Subcutaneous adipose tissue (tissue), 4 donors: Measurements from ENCODE around the gene IRF7. TPM values are rescaled to one million over a fixed set of nuclear protein-coding genes. Genes with fewer than 3 reads are reported as not detected.

Source experiments
- CTCF ChIP-seq: fragments of 450-650 bp; IDR thresholded peaks from one replicate; pipeline ENCODE4 v1.5.1; 2016; ENCODE audit warnings: low read depth, mild to moderate bottlenecking, control low read depth, antibody characterized with exemption, moderate library complexity
- total RNA-seq, 4 donors: library from RNA; depleted of rRNA; stranded (reverse); fragments of >200 nt; gene quantifications; one replicate each; pipeline ENCODE4 v1.1.0, GENCODE V29; 2016

The IRF7 gene
- total RNA-seq, 4 donors from 2014 or later = 3.6 to 40.9 (median 17.0) TPM

- no peak for TF ChIP-seq CTCF
Measured at GRCh38 chr11:575313-575995, 40.3 kb downstream of the IRF7 start.

GRCh38 chr11:574632-575312, 41.0 kb downstream of the IRF7 start:
- TF ChIP-seq CTCF = no peak

- TF ChIP-seq CTCF = no peak
Measured at GRCh38 chr11:573146-573759, 42.5 kb downstream of the IRF7 start.

GRCh38 chr11:571802-572185, 44.0 kb downstream of the IRF7 start:
- no peak for TF ChIP-seq CTCF

- TF ChIP-seq CTCF = no peak
Measured at GRCh38 chr11:569158-569885, 46.4 kb downstream of the IRF7 start.

- TF ChIP-seq CTCF = no peak
Measured at GRCh38 chr11:568306-569157, 47.2 kb downstream of the IRF7 start.
